Stromal cell of bone marrow (primary cell): Measurements from ENCODE around the gene KCNJ10.
A peak's percentile ranks its signal among the peaks of the same experiment; 100 is the strongest.

Experiments
- DNase-seq: peaks from one replicate; pipeline ENCODE4 v3.0.0-alpha.2; 2012; ENCODE audit warnings: low read depth

Gene KCNJ10

GRCh38 chr1:160098852-160099561, 29.0 kb upstream of the KCNJ10 start:
- DNase-seq = peak; percentile 90

GRCh38 chr1:160097911-160098851, 28.2 kb upstream of the KCNJ10 start, which contains the start of gene IGSF8:
IGSF8 (minus strand) TSS chr1:160098619; CDS start chr1:160098472, 147 bp downstream.
- peak; percentile 54 for DNase-seq

GRCh38 chr1:160097151-160097910, 27.4 kb upstream of the KCNJ10 start:
- no peak for DNase-seq

- DNase-seq = no peak
Observed at GRCh38 chr1:160096274-160097116, 26.5 kb upstream of the KCNJ10 start.

GRCh38 chr1:160095382-160096105, 25.6 kb upstream of the KCNJ10 start:
- DNase-seq = no peak

GRCh38 chr1:160094806-160095205, 24.8 kb upstream of the KCNJ10 start:
- DNase-seq = no peak

- no peak for DNase-seq
Observed at GRCh38 chr1:160094291-160094625, 24.3 kb upstream of the KCNJ10 start.

GRCh38 chr1:160093624-160094290, 23.8 kb upstream of the KCNJ10 start:
- DNase-seq = no peak

- DNase-seq = no peak
Observed at GRCh38 chr1:160093069-160093395, 23.1 kb upstream of the KCNJ10 start.

GRCh38 chr1:160092366-160093068, 22.6 kb upstream of the KCNJ10 start:
- DNase-seq = no peak

GRCh38 chr1:160091666-160092223, 21.8 kb upstream of the KCNJ10 start:
- no peak for DNase-seq

- no peak for DNase-seq
Observed at GRCh38 chr1:160090760-160091159, 20.8 kb upstream of the KCNJ10 start.

- no peak for DNase-seq
Observed at GRCh38 chr1:160089883-160090282, 19.9 kb upstream of the KCNJ10 start.

- no peak for DNase-seq
Observed at GRCh38 chr1:160087118-160087662, 17.2 kb upstream of the KCNJ10 start.

- DNase-seq = no peak
Observed at GRCh38 chr1:160086456-160086892, 16.5 kb upstream of the KCNJ10 start.

- no peak for DNase-seq
Observed at GRCh38 chr1:160085686-160086455, 15.9 kb upstream of the KCNJ10 start.

GRCh38 chr1:160084771-160085321, 14.9 kb upstream of the KCNJ10 start:
- no peak for DNase-seq
